UCSD-AML1 (cell line): ENCODE measurements around the gene CACNG3.
"Not testable (repeated sequence)": the region's sequence is repeated elsewhere in the genome, so short reads cannot be mapped to it uniquely, and the experiment has no call there.

Source experiments
- DNase-seq: peaks from one replicate; lab custom pipeline; 2025; ENCODE audit not compliant: unreplicated experiment; lab: John Stamatoyannopoulos, UW

The CACNG3 gene

DNA sequence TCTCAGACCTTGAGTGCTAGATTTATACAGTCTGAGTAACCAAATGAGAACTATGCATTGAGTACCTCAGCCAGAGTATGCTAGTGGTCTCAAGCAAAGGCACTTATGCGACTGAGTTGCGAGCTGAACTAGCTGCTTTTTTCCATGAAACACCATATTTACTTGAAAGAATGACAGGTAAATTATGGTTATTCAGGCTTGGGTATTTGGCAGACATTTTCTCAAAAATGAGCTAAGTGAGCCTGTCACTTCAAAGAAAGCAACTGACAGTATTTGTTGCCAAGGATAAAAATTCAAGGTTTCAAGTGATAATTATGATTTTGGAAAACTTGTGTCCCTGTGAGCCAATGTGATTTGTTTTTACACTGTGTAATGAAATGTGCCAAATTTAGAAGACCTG lies 19.3 kb downstream of the CACNG3 start:
- no peak for DNase-seq

DNA sequence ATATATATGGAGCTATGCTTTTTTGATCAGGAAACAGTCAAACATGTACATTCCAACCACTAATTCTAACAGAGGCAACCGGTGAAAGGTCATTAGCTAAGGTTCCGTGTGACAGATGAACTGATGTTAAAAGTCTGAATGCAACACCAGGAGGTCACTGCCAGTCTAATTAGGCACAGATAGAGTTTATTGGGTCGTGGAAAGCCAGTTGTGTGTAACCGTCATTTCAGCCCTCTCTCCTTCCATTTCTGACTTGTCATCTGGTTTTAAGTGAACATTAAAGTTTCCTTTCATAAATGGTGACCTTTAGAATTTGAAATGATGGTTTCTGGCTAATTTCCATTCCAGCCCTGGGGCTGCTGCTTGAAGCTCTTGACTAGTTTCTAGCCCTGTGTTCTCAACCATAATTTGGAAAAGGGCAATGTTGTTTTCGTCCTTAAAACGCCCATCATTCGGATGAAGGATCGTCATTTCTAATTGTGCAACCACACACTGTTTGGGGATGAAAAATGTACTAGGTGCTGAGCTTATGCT lies 23.9 kb downstream of the CACNG3 start:
- no peak for DNase-seq

DNA sequence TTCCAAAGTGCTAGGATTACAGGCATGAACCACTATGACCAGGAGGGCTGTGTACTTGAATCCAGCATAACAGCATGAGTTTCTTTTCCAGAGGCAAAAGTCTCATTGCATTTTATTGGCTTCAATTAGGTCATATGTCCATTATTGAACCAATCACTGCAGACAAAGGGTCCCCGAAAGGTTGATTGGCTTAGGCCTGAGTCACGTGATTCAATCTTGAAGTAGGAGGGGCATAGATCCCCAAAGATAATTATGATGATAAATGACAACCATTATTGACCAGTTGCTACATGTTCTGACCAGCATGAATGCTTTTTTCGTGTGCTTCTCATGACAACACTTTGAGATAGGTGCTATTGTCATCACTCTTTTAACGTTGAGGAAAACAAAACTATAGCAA lies 25.3 kb downstream of the CACNG3 start:
- DNase-seq = no peak

DNA sequence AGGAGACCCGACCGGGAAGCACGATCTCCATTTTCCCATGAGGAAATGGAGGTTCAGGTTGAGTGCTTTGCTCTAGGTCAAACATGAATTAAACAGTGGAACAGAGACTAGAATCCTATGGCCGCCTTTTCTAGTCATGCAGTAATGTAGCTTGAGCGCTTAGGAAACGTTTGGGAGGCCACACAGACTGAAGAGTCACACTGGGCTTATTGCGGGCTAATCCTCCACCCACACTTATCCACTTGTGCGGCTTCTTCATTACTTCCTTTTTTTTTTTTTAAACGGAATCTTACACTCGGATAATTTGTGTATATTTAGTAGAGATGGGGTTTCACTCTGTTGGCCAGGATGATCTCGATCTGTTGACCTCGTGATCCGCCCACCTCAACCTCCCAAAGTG lies 26.0 kb downstream of the CACNG3 start:
- no peak for DNase-seq

GRCh38 chr16:24286741-24287405 lies 30.7 kb downstream of the CACNG3 start:
- no peak for DNase-seq

DNA sequence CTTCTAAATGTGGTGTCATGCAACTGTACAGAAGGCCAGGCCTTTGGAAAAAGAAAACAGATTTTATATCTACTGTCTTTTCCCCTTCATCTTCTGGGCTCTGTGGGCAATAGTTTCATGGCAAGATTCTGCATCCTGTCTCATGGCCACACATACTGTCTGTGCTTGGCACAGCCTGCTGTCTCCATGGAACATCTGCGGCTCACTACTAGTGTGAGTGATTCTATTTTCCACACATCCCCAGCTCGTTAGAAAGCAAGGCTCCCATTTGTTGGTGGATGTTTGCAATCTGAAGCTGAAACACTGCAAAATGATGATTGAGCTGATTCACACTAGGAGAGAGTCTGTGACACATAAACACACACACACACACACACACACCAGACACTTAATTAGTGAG lies 32.4 kb downstream of the CACNG3 start:
- no peak for DNase-seq

DNA sequence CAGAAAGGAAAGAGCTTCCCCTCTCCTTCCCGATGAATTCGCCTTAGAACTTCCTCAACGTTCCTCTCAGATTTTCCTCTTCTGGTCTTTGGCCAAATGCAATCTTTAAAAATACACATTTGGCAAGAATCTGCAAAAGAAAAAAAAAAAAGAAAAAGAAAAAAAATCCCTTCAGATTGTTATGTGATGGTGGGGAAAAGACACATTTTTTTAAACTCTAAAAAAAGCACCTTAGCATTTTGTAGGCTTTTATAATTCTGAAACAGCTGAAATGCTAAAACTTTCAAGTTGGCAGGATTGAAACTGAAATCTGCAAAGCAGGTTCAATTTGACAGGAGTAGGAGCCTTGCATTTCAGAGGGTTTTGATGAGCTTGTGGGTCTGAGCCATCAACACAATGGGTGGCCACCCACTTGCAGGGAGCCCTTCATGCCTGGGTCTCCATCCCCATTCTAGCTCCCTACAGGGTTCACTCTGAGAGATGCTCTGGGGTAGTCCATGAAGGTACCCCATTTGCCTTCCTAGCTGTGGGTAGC lies 33.1 kb downstream of the CACNG3 start:
- no peak for DNase-seq

GRCh38 chr16:24291932-24292331 lies 35.8 kb downstream of the CACNG3 start:
- DNase-seq = no peak

GRCh38 chr16:24294131-24294530 lies 38.0 kb downstream of the CACNG3 start:
- DNase-seq = no peak

DNA sequence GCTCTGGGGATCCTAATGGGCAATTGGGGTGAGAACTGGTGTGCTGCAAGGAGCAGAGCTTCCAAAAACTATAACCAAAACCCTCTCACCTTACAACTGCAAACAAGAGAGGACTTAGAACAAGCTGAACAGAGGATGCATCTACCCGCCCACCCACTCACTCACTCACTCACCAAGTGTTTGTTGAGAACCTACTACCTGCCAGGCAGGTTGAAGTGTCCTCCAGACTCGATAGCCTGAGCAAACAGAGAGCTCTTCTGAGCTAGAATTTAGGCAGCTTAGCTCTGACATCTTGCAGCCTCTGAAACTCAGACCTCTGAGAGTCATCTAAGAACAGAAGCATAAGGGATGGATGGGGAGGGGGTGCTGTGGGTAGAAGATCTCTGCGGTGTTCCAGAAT lies 41.2 kb downstream of the CACNG3 start:
- no peak for DNase-seq

DNA sequence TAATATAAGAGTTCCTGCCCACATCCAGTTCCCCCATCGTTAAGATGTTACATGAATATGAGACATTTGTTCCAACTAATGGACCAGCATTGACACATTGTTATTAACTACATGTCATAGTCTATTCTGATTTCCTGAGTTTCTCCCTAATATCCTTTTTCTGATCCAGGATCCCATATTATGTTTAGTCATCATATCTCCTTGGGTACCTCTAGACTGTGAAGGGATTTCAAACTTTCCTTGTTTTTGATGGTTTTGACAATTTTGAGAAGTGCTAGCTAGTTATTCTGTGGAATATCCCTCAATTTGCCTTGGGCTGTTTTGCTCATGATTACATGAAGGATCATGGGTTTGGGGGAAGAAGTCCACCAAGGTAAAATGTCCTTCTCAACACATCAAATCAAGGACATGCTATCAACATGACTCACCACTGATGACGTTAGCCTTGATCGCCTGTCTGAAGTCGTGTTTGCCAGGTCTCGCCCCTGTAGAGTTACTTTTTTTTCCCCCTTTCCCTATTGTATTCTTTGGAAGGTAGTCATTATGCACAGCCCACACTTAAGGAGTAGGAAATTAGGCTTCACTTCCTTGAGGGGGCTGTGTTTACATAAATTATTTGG lies 42.5 kb downstream of the CACNG3 start:
- DNase-seq = no peak

GRCh38 chr16:24300750-24301149 lies 44.6 kb downstream of the CACNG3 start:
- not testable (repeated sequence) for DNase-seq

- DNase-seq = no peak
Measured at GRCh38 chr16:24302636-24303035, 46.5 kb downstream of the CACNG3 start.

GRCh38 chr16:24308200-24308599 lies 52.1 kb downstream of the CACNG3 start:
- DNase-seq = no peak

DNA sequence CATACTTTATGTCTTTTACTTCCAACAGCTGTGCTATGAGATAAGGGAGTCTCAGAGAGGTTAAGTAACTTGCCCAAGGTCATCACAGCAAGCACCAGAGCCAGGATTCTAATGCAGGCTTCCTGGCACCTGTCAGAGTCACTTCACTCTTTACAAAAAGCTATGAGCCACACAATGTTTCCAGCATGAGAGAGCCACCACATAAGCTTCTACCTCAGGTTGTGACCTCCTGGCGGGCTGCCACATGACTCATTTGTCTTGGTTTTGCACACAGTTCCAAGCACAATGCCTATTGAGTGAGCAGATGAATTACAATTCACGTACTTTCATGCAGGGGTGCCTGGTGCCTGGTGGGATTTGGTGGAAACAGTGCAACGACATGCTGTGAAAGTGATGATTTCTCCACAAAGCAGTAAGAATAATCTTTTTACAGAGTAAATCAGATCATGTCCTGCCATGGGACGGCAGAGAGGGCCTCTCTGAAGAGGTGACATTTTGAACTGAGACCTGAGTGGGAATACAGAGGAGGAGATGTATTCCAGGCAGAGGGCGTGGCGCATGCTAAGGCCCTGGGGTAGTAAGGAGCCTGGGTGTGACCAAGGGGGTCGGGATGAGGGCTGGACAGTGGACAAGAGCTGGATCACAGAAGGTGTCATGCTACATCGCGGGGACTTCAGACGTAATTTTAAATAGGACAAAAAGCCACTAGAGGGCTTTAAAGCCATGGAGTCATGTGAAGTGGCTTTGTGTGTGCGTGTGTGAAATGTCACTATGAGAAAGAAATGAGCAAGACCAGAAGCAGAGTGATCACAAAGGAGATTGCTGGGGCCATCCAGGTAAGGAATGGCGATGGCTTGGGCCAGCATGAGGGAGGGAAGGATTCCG lies 53.4 kb downstream of the CACNG3 start:
- DNase-seq = no peak

- no peak for DNase-seq
Measured at GRCh38 chr16:24315343-24315742, 59.2 kb downstream of the CACNG3 start.

GRCh38 chr16:24318680-24319079 lies 62.5 kb downstream of the CACNG3 start:
- no peak for DNase-seq

- no peak for DNase-seq
Measured at GRCh38 chr16:24319126-24319814, 63.1 kb downstream of the CACNG3 start.

- DNase-seq = no peak
Measured at GRCh38 chr16:24322106-24322505, 66.0 kb downstream of the CACNG3 start.

DNA sequence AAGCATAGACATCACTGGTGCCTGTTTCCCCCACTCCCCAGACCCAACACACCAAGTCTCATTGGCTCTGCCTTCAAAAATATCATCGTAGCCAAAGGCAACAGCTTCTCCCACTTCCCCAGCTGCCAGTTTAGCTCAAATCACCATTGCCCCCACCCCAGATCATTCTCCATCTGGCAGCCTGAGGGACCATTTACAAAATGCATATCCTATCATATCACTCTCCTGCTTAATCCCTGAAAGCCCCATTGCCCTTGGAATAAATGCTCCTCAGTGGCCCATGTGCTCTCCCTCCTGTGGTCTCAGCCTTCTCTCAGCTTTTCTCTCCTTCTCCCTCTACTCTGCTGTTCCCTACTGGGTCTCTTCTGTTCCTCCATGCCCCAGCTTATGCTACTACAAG lies 68.3 kb downstream of the CACNG3 start:
- no peak for DNase-seq
